ENCODE data around the gene PBX2.
A peak's percentile ranks its signal among the peaks of the same experiment; 100 is the strongest.
"Not testable (repeated sequence)": the region's sequence is repeated elsewhere in the genome, so short reads cannot be mapped to it uniquely, and the experiment has no call there.

The PBX2 gene

GRCh38 chr6:32186151-32186840, 3.7 kb downstream of the PBX2 start:
- DNase-seq, result not testable (repeated sequence)

- DNase-seq, result not testable (repeated sequence)
Measured at GRCh38 chr6:32185681-32186131, 4.3 kb downstream of the PBX2 start.

GRCh38 chr6:32184084-32184640, 5.8 kb downstream of the PBX2 start, which contains the start of gene AGER:
AGER (minus strand) TSS chr6:32184253; CDS start chr6:32184222, 31 bp downstream.
- no peak for DNase-seq

GRCh38 chr6:32183483-32184083, 6.4 kb downstream of the PBX2 start:
- DNase-seq, result no peak

- DNase-seq, result no peak
Measured at GRCh38 chr6:32183030-32183429, 7.0 kb downstream of the PBX2 start.

GRCh38 chr6:32182555-32182981, 7.4 kb downstream of the PBX2 start:
- no peak for DNase-seq

- no peak for DNase-seq
Measured at GRCh38 chr6:32181915-32182529, 8.0 kb downstream of the PBX2 start.

GRCh38 chr6:32181148-32181702, 8.8 kb downstream of the PBX2 start:
- no peak for DNase-seq

- DNase-seq, result no peak
Measured at GRCh38 chr6:32179766-32180405, 10.1 kb downstream of the PBX2 start.

GRCh38 chr6:32178547-32179440, 11.2 kb downstream of the PBX2 start:
- no peak for DNase-seq

- peak; percentile 98 to 100 (median 98) for DNase-seq
Measured at GRCh38 chr6:32177788-32178546, 12.0 kb downstream of the PBX2 start, which contains the start of gene RNF5. RNF5 (plus strand) TSS chr6:32178405; CDS start chr6:32178512, 107 bp downstream.

- DNase-seq, result peak in 2 of 3 experiments; percentile 77 to 90
Measured at GRCh38 chr6:32177183-32177787, 12.7 kb downstream of the PBX2 start.

GRCh38 chr6:32176476-32177182, 13.4 kb downstream of the PBX2 start:
- DNase-seq, result peak in 2 of 3 experiments; percentile 27 to 37

- DNase-seq, result peak; percentile 94 to 96 (median 95)
Measured at GRCh38 chr6:32175711-32176475, 14.1 kb downstream of the PBX2 start, which contains the start of gene AGPAT1. AGPAT1 (minus strand) TSS chr6:32176084; CDS start chr6:32171496, 4,588 bp downstream.

- peak in 1 of 3 experiments; percentile 31 for DNase-seq
Measured at GRCh38 chr6:32175322-32175710, 14.7 kb downstream of the PBX2 start.

- no peak for DNase-seq
Measured at GRCh38 chr6:32174416-32174815, 15.6 kb downstream of the PBX2 start.

GRCh38 chr6:32173051-32173727, 16.8 kb downstream of the PBX2 start:
- DNase-seq, result no peak

- DNase-seq, result no peak
Measured at GRCh38 chr6:32171234-32171633, 18.8 kb downstream of the PBX2 start.
